Germinal center (tissue), 1 donor: ENCODE measurements around the gene CPT1A.

Experiments used
- DNase-seq: peaks from one replicate; pipeline ENCODE4 v3.0.0; 2012; ENCODE audit warnings: mixed read lengths, low spot score

CPT1A gene

DNA sequence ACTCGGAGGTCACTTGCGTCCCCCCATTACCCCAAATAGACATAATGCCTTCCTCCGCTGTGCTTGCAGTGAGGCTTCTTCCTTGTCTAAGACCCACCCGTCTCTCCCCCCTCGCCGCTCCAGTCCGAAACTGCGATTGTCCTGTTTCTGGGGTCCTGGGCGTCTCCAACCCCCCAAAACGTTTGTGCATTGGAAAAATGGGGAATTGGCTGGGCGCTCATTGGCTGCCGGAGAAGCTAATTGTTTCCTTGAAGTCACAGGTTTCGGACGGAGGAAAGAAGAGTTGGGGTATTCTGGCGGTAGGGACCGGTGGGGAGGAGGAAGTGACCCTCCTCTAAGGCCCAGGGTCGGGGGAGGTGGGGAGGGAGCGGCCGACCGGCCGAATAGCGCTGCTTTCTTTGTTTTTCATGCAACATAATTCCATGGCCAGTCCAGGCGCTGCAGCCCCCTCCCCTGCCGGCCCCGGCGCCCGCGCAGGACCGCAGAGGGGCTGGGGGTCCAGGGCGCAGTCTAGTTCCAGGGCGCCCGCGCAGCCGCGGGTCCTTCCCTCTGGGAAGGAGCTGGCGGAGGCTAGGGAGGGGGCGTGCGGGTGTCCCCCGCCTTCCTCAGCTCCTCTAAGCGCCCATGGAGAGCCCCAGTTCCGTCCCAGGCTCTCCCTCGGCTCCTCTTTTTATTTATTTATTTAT, 12.7 kb upstream of the CPT1A start:
- DNase-seq: no peak

DNA sequence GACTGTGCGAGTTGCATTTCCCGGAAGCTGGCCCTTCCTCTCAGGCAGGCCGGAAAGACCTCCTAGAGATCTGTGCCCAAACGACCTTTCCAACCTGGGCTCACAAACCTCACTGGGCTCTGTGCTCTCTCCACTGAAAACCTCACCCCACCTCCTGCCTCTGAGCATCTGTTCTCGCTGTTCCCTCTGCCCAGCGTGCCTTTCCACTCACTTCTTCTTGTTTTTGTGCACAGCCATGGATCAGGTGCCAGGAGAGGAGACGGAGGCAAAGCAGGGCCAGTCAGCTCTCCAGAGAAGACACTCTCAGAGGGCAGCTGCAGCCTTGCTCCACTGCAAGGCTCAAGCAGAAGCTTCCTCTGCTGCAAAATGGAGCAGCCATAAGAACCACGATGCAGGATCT, 10.9 kb upstream of the CPT1A start:
- no peak for DNase-seq

DNA sequence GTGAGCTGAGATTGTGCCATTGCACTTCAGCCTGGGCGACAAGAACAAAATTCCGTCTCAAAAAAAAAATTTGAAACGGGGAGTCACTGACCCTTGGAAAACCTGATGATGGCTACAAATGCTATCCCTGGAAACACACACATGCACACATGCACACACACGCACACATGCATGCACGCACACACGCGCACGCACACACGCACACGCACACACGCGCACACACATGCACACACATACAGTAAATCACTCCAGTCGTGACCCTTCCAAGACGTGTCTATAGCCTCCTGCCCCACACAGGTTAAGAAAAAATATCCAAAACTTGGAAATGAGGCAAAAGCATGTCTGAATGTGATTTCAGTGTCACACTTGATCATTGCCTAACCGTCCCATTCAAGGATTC, 6.7 kb upstream of the CPT1A start:
- DNase-seq: no peak

DNA sequence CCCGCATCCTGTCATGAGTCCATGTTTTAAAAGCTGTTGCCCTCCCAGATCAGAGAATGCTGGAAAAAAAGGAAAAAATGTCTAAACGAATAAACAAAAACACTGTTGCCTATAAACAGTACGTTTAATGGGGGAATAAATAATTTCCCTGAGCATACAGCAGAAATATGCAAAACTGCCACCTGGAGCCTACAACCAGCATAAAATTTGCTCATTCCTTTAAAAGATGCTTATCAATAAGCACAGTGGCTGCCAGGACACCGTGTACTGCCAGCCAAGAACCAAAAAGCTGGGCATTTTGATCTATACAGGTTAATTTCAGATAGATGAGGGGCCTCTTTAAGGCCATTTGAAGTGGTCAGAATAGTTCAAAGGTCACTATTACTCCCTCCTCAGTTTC, 5.7 kb upstream of the CPT1A start:
- DNase-seq: no peak

DNA sequence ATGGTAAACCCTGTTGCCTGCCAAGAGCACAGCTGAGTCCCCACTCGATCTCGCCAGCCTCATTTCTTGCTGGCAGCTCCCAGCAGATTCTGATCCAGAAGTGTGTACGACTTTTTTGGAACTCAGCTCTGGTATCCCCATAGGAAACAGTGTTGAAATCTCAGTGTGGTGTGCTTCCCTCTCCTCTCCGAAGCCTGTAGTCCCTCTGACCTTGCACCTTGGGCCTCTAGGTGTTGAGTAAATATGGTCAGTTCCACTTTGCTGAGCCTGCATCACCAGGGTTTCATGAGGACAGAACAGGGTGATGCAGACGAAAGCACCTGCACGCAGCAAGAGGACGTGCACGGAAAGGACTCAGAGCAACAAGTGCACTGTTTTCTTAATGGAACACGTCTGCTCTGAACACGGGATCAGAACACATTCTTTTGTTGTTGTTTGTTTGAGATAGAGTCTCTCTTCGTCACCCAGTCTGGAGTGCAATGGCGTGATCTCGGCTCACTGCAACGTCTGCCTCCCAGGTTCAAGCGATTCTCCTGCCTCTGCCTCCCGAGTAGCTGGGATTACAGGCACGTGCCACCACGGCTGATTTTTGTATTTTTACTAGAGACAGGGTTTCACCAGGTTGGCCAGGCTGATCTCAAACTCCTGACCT, 3.8 kb upstream of the CPT1A start:
- no peak for DNase-seq

DNA sequence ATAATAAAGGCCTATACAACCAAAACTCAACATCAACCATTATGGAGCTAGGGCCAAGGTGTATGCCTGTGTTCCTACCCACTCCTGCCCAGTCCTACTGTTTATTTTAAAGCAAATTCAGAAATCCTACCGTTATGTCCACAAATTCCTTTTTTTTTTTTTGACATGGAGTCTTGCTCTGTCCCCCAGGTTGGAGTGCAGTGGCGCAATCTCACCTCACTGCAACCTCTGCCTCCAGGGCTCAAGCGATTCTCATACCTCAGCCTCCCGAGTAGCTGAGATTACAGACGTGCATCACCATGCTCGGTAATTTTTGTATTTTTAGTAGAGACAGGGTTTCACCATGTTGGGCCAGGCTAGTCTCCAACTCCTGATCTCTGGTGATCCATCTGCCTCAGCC, 3.1 kb upstream of the CPT1A start:
- DNase-seq: no peak

DNA sequence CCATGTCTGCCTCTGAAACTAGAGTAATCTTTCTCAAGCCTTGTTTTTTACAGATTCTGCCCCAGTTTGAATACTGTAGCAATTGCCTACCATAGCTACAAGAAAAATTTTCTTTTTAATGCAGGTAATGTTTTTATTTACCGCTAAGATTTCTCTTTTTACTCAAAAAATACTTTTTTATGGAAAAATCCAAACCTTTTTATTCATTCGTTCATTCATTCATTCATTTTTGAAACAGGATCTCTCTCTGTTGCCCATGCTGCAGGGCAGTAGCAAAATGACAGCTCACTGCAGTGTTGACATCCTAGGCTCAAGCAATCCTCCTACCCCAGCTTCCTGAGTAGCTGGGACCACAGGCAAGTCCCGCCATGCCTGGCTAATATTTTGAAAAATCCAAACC, 2.7 kb upstream of the CPT1A start:
- no peak for DNase-seq

DNA sequence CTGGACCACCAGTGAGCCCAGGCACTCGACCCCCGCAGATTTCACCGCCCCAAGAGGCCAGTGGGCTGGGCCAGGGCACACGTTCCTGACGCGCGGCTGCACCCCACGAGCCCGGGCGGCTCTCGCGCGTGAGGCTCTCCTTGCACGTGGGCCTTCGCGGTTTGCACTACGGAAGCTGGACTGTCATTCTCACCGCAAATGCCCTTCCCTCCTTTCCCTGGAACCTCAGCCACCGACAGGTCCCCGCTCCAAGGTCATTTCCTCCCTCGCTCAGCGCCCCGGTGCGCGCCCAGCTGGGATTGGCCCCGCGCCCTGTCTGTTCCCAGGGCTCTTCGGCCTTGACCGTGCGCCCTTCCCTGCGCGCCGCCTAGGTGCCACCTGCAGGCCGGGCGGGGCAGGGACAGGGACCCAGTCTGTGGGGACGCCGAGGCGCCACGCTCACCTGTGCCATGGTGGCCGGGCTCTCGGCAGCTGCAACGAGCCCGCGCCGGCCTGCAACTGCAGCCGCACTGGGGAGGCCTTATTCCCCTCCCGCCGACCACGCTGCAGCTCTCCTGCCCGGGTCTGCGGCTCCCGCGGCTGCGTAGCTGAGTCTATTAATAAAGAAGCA, 2.1 kb upstream of the CPT1A start:
- DNase-seq: peak; percentile 82

DNA sequence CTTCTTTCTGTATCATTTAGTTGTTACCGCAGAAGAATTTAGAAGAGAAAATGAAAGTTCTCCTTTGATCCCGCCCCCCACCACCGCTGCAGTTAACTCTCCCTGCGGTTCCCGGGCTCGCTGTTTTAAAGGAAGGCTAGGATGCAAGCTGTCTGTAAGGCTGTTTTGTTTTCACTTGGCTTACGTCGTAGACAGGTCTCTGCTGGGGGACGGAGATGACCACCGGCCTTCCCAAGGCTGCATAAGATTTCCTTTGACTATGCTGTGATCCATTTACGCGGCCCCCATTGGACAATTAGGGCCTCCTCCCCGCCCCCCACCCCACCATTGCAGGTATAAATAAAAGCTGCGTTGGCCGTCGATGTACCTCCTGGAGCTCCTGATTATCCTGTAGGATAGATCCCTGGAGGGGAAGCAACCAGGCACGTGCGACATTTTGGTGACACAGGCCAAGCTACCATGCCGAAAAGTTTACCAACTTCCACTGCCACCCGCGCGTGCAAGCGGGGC, 1.4 kb upstream of the CPT1A start:
- peak; percentile 53 for DNase-seq

DNA sequence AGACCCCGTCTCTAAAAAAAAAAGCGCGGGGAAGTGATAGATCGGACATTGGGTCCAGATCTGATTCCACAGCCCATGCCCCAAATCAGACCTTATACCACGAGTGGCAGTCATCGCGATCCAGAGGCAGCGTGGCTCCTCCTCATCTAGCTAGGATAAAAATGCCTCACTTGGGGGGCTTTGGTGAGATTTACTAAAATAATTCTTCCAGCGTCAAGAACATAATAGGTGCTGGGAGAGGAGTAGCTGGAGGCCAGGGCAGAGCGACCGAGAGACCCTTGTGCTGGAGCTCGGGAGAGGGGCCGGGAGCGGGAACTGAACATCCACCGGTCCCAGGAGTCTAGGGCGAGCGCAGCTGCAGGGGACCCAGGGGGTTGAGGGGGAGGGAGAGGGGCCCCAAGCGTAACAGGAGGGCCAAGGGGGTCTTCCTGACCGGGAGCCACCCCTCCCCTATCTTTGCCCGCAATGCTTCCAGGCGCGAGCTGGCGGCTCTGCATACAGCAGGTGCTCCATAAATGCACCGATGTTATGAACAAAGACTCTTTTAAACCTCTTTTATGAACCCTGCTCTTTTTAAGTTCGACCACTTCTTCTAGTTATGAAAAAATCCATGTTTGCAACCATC, 823 bp upstream of the CPT1A start:
- no peak for DNase-seq

DNA sequence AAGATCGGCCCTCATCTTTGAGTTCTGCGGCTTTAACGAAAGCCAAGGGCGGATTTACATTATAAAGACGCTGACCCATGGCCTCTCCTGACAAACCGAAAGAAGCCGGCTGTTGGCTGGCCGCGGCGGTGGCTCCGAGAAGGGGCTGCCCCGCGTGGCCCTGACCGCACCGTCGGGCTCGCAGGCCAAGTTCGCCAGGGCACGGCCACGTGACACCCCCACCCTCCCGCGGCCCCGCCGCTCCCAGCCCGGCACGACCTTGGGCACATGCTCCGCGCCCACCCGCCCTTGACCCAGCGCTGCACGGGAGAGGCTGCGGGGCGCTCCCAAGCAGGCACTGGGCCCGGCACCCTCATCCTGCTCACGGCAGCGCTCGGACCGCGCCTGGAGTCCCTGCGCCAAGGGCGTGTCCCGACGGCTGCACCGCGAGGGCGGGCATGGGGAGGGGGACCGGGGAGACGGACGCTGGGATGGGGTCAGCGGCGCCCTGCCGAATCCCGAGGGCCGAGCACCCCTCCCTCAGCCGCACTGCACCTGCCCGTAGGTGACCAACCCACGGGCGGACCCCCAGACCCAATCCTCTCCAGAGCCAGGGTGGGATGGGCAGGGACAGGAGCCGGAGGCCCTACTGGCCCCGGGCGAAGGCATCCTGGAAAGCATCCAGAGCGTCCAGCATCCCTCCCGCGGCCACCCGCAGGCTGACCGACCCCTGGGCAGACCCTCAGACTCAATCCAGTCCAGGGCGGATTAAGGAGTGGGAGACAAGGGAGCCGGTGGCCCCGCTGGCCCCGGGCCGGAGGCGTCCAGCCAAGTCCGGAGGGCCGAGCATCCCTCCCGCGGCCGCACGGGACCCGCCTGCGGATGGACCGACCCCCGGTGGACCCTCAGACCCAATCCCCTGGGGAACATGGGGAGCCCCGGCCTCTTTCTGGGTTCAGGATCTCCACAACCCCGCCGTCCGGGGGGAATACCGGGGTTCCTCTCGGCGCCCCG, 759 bp downstream of the CPT1A start:
- peak; percentile 33 for DNase-seq

DNA sequence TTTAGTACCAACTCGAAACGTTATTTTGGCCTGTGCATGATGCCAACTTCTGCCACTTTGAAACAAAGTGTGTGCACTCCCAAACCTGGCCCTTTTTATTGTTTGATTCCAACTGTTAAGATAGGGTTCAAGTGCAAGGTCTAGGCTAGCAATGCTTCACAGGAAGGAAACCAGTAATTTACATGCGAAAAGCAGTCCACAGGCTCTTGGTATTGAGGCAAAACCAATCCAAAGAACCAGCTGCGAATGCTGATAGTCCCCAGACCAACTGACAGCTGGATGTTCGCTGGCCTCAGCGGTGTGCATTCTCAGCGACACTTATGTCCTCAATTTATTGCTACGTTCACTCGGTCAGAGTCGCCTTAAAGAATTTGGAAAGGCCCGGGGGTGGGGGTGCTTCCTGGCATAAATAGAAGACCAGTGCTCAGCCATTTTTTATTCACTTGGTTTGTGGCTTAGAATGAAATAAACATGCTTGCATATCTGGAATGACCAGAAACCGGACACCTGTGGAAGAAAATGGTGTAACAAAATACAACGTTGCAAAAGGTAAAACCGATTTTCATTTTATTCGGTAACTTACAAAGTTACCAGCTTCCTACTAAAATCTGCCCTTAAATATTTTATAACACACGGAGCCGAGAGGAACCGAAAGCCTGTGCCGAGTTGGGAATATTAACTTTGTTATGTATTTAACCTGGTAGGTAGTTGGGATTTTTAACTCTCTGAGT, 1.6 kb downstream of the CPT1A start:
- no peak for DNase-seq

DNA sequence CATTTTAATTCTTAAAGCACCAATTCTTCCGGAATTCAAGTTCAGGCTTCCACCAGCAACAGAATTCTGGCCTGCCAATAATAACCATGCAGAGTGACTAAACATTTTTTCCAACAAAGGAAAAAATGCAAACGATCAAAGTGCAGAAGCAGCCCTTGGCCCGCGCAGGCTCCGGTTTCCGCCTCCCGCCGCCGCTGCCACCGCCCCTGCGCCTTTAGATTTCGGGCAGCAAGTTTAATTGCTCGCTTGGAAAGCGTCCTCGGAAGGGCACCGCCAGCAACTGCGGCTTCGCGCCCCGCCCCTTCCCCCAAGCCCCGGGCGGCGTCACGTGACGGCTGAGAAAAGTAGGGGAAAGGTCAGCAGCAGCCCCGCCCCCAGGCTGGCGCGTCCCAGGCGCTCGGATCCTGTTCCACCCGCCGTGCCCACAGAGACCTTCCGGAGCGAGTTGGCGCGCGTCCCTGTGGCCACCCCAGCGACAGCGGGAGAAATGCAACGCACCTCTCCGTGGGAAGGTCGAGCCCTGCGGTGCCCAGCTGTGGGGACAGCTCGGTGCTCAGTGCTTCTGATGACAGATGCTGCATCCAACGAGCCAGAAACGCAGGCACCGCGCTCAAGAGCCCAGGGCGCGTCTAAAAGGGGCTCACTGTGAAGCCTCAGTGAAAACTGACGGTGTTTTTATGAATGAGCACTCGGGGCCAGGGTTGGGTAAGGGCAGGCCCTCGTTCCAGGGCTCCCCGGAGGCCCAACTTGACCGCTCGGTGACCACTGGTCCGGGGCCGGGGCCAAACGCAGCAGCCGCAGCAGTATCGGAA, 2.5 kb downstream of the CPT1A start:
- peak; percentile 94 for DNase-seq

DNA sequence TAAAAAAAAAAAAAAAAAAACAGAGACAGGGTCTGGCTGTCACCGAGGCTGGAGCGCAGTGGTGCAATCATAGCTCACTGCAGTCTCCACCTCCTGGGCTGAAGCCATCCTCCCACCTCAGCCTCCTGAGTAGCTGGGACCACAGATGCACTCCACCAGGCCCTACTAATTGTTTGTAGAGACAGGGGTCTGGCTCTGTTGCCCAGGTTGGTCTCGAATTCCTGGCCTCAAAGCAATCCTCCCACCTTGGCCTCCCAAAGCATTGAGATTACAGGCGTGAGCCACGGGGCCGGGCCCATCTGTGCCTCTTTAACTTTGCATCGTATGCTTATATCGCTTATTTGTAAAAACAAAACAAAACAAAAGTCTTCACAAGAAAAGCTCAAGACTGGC, 3.1 kb downstream of the CPT1A start:
- no peak for DNase-seq

DNA sequence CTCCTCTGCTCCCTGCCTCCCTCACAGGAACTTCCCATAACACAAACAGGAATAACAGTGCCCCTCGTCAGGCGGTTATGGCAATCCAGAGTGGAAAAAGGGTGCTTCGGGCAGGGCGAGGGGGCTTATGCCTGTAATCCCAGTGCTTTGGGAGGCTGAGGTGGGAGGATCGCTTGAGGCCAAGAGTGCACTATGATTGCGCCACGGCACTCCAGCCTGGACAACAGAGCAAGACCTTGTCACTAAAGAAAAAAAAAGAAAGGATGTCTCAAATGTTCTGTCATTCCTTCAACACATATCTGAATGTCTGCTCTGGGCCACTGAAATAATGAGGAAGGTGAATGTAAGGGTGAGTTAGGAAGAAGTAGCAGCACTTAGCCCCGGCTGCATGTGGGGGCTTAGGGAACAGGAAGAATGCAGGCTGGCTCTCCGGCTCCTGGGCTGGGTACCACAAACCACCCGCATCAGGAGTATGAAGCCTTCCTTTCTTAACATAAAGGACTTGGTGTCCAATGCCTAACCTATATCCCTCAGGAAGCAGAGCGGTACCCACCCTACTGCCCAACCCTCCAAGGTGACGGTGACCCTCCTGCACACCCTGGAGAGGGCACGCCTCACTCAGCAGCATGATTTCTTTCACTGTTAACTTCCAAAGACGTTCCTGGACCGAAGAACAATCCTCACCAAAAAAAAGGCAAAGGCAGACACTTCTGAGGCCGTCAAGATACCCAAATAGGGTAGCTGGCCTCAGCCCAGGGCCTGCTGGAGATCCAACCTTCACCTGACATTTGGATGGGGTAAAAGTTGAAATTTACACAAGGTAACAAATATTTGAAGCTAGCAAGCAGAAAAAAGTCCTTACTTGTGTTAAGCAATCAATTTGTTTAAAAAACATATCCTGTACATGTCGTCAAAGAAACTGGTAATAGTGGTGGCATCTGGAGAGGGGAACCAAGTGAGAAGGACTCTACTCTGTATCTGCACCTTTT, 3.8 kb downstream of the CPT1A start:
- DNase-seq: no peak

DNA sequence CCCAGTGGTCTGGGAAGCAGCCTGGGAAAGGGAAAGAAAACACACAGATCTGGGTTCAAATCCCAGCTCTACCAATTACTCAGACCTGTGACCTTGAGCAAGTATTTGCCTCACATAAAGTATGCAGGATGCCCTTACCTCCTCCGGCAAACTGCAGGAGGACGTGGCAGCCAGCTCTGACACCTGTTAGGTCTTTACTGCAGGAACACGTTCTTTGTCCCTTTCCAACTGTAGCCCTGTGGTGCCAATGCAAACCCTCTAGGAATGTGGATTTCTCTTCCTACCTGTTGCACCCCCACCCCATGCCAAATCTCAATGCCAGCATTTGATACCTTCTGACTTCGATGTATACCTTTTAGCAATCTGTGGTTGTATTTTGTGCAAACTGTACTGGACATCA, 6.0 kb downstream of the CPT1A start:
- DNase-seq: no peak

DNA sequence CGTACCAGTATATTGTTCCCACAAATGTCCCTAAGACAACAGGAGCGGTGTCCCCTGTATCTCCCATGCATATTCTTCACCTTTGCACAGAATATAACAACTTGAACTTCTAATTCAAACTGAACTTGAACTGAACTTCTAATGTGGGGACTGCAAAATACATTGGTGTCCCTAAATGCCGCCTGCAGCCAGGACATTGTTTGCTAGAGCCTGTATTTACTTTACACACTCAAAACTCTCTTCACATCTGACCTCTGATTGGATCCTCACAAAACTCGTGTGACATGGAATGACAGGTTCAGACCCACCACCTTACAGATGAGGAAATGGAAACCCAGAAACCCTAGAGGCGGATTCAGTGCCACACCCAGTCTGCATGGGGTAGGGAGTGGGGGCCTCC, 6.4 kb downstream of the CPT1A start:
- DNase-seq: no peak

DNA sequence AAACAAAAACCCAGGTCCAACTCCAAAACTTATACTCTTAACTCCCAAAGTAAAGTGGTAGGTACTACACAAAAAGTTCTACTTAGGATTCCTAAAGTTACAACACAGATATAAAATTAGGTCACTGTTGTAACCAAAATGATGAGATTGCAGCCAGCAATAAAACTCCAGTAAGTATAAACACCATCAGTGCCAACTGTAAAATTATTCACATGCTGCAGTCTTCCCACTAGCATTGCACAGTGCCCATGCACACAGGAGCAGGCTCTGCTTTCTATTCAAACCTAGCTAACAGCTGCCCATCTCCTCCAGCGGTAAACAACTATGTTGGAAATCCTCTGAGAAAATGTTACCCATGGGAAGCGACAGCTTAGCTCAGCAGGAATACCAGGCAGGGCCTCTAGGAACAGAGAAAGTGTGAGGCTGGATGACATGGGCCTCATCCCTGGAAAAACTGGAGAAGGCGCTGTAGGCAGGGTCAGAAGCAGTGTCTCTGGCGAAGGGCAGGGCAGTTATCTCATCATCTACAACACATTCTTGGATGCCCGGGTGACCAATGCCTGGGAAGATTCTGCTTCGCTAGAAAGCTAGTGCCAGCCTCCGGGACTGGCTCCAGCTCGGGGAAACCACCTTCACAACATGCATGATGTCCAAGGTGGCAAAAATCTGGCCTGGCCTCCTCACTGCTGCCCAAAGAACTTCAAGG, 9.1 kb downstream of the CPT1A start:
- DNase-seq: no peak
